ENCODE data around the gene GK.

GK gene

GRCh38 chrX:30779453-30780030 is 126.3 kb downstream of the GK start:
- no peak for TF ChIP-seq CTCF (conservative IDR thresholded peaks at IDR 0.05; ENCODE audit: low read depth, low read length)
- no peak overlapping the region for H3K4me3 ChIP-seq (ENCODE audit: low read length)

More at GRCh38 chrX:30779453-30780030, 126.3 kb downstream of the GK start:
- no peak for DNase-seq (ENCODE audit: low read depth)
